ENCODE measurements around the gene ANKRD17. TPM values are rescaled to one million over a fixed set of nuclear protein-coding genes. Genes with fewer than 3 reads are reported as not detected.

The ANKRD17 gene
- total RNA-seq, 1 donor from 2014 or later, result 52.0 TPM

- TF ChIP-seq CTCF (IDR thresholded peaks at IDR 0.05), result no peak
- Histone ChIP-seq H3K27me3 (no peaks in the 10 kb centered on the region), H3K9me3 (no peaks in the 10 kb centered on the region), H3K36me3 (peaks cover 6 to 9% of the 10 kb centered on the region in 2 donors), H3K4me3 (no peak overlapping the region), H3K27ac (no peak overlapping the region), H3K4me1 (peaks cover 3 to 7% of the 10 kb centered on the region in 2 donors)
- intact Hi-C loops (cut with DNase I), result loop anchor here (5.0 kb wide), 1 partner anchor 1091 kb away; the partner anchor contains the start of gene MTHFD2L
- no peak for DNase-seq (ENCODE audit: low spot score in 2 of 2)
Measured at GRCh38 chr4:73066445-73066844, 192.2 kb downstream of the ANKRD17 start.

GRCh38 chr4:73064536-73064935 lies 194.1 kb downstream of the ANKRD17 start:
- intact Hi-C loops (cut with DNase I), result no loop called here

GRCh38 chr4:73055241-73055897 lies 203.2 kb downstream of the ANKRD17 start:
- H3K4me3 ChIP-seq, result no peak overlapping the region
- no peaks in the 10 kb centered on the region for H3K4me1 ChIP-seq
- no peak for TF ChIP-seq CTCF (IDR thresholded peaks at IDR 0.05)
- no peak for DNase-seq (ENCODE audit: low spot score in 2 of 2)
- H3K27ac ChIP-seq, result no peak overlapping the region
- H3K36me3 ChIP-seq, result peaks cover 29 to 49% of the 10 kb centered on the region in 2 donors
- intact Hi-C loops (cut with DNase I), result no loop called here
- no peaks in the 10 kb centered on the region for H3K9me3 ChIP-seq
- H3K27me3 ChIP-seq, result no peaks in the 10 kb centered on the region

More at GRCh38 chr4:73064536-73064935, 194.1 kb downstream of the ANKRD17 start:
- Histone ChIP-seq H3K27ac (no peak overlapping the region), H3K9me3 (no peaks in the 10 kb centered on the region), H3K36me3 (peaks cover 22 to 26% of the 10 kb centered on the region in 2 donors), H3K4me1 (peaks cover 3 to 7% of the 10 kb centered on the region in 2 donors), H3K27me3 (no peaks in the 10 kb centered on the region), H3K4me3 (no peak overlapping the region)
- DNase-seq (ENCODE audit: low spot score in 2 of 2), result no peak
- no peak for TF ChIP-seq CTCF (IDR thresholded peaks at IDR 0.05)

GRCh38 chr4:73053974-73054480 lies 204.6 kb downstream of the ANKRD17 start:
- peaks cover 21 to 36% of the 10 kb centered on the region in 2 donors for H3K36me3 ChIP-seq
- H3K27me3 ChIP-seq, result no peaks in the 10 kb centered on the region
- H3K4me3 ChIP-seq, result no peak overlapping the region
- no peak for DNase-seq (ENCODE audit: low spot score in 2 of 2)
- intact Hi-C loops (cut with DNase I), result no loop called here
- H3K9me3 ChIP-seq, result no peaks in the 10 kb centered on the region
- no peaks in the 10 kb centered on the region for H3K4me1 ChIP-seq
- no peak overlapping the region for H3K27ac ChIP-seq
- no peak for TF ChIP-seq CTCF (IDR thresholded peaks at IDR 0.05)

- no peak for DNase-seq (ENCODE audit: low spot score in 2 of 2)
- Histone ChIP-seq H3K27me3 (no peaks in the 10 kb centered on the region), H3K36me3 (peaks cover 19 to 26% of the 10 kb centered on the region in 2 donors), H3K4me3 (no peak overlapping the region), H3K4me1 (no peaks in the 10 kb centered on the region), H3K9me3 (no peaks in the 10 kb centered on the region), H3K27ac (no peak overlapping the region)
- TF ChIP-seq CTCF (IDR thresholded peaks at IDR 0.05), result no peak
- intact Hi-C loops (cut with DNase I), result no loop called here
Measured at GRCh38 chr4:73053076-73053475, 205.5 kb downstream of the ANKRD17 start.
